AML-193 (cell line): Measurements from ENCODE around the gene B3GAT2.

ENCODE experiments used
- DNase-seq, 2 experiments: peaks; one replicate each; lab custom pipeline; 2025; lab: John Stamatoyannopoulos, UW

The B3GAT2 gene

DNA sequence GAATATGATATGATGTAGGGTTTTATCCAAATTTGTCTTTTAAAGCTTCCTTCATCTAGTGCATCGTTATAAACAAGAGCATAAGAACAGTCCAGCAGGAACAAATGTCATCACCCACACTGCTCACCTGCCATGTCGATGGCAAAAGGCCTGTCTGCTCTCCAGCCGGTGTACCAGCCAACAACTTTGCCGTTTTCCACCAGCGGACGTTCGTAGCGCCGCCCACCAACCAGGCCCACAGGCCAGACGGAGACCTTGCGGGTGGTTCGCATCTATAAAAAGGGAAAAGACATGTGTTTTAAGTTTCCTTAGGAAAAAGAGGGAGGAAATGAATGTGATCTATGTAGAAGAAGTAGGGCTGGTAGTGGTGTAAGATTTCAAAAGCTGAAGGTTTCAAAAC, 62.9 kb downstream of the B3GAT2 start:
- DNase-seq = no peak

DNA sequence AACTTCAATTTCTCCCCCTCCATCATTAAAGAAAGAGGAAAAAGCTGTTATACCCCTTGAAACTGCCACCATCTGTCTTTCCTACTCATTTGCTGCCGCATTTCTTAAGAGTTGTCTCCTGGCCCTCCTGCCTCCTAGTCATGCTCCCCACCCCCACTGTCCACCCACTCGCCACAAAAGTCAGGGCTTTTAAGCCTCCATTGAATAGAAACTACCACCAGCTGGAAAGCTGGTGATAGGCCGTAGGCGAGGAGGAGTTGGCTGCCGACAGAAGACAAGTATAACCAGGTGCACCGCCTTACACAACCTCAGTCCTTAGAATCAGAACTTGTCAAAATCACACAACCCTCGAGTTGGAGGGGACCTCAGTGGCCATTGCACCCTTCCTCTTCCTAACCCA, 67.6 kb downstream of the B3GAT2 start:
- DNase-seq = no peak

DNA sequence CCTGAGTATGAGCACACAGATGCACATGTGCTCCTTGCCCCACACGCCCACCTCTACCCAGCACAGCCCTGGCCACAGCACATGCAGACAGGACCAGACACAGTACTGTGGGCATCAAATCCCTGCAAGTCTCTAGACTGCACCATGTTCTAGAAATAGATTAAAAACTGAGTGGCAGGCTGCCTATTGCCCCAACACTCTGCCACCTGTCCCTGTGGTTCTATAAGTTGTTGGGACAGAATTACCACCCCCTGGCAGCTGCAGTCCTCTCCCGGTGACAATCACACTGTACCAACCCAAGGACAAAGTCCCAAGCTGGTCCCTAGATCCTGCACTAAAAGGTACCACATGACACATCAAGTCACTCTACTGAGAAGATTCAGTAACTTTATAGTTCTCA, 70.2 kb downstream of the B3GAT2 start:
- no peak for DNase-seq

DNA sequence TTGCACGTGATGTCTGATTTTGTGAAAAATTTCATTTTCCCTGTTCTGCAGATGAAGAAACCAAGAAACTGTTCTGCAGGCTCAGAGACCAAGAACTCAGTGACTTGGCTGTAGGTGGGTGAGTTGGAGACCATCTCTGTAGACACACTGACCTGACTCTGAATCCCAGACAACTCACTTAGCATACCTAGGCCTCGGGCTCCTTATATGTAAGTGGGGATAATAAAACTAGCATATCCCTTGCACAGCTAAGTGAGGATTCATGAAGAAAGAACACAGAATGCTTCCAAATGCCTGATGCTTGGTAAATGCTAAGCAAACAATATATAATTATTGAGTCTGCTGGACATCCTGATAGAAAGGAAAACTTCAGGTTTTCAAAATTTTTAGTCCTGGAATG, 70.8 kb downstream of the B3GAT2 start:
- DNase-seq = no peak

DNA sequence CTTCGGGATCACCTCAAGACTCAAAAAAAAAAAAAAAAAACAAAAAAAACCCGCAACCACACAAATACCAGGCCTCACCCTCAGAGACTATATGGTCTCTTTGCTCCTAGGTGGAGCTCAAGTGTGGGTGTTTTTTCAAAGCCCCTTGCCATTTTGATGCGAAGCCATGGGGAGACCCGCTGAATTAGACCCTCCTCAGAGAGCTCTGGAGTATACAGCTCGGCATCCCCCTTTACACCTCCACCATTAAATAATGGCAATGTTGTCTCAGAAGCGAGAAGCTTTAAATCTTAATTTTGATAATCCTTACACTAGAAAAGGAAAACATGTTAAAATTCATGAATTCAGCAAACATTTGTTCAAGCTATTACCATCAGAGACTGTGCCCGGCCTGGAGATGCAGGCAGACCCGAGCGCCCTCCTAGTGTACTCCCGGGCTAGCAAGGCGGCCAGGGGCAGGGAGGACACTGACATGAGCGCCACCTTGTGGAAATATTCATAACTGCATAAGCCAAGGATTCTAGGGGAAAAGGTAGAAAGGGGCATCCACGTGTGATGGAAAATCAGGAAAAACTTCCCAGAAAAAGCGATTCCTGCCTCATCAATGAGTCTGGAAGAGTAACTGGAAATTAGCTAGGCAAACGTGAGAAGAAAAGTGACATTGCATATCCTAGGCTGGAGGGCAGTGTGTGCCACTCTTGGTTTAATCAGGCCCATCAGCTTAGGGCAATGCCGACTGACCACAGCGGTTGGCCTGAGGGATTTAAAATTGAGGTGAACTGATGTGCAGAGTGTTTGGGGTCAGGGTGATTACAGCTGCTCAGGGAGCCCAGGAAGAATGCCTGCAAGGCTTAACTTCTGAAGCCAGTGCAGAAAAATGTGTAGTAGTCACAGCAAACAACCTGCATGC, 72.5 kb downstream of the B3GAT2 start:
- DNase-seq = peak; percentile 41 to 55

DNA sequence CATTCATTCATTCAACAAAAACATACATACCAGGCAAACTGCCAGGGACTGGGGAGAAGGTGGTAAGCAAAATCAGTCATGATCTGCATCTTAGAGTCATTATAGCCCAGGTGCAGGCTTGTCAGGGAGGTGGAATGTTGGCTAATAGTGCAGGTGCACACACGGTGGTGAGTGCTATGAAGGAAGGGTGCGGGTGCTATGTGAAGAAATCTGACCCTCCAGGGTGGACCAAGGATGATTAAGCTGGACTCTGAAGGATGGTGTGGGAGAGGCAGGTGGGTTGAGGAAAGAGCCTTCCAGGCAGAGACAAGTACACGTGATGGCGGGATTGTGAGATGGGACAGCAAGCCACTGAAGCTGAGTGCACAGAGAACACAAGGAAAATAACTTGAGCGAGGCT, 77.4 kb downstream of the B3GAT2 start:
- DNase-seq = no peak

DNA sequence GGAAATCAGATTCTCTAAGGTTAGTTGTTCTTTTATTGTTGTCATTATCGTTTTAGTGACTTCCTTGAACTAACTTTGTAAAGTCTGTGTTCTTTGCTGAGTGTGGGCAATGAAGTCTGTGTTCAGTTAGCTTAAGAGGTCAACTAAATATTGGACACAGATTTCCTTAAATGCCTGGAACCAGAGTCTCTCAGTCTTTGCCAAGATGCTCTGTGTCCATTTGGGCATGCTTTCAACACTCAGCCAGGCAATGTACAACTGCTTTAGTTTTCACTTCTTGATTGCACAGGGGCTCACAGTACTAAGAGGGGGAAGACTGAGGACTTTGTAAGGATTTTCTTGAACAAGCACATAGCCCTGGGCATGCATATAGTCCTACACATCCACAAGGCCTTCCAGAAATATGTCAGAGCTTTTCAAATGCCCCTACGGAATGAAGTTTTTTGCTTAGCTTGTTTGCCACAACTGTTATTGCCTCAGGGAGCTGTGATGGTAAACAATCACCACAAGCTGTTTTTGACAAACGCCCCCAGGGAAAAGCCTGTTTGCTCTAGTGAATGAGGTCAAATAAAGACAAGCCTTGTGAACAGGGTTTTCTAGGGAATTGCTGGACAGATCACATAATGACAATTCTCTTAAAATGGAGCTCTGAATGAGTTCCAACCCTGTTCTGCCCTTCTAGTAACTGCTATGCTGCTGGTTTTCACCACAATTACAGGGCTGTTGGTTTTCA, 82.5 kb downstream of the B3GAT2 start:
- no peak for DNase-seq

DNA sequence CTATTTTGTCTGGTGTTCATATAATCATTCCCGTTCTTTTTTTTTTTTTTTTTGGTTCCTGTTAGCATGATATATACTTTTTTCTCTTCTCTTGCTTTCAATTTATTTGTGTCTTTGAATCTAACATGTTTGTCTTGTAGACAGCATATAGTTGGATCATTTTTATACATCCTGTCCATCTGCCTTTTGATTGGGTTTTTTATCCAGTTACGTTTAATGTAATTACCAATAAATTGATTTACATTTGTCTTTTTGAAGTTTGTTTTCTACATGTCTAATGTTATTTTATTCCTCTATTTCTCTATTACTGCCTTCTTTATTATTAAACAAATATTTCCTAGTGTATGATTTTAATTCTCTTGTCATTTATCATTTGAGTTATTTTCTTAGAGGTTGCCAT, 84.4 kb downstream of the B3GAT2 start:
- no peak for DNase-seq

DNA sequence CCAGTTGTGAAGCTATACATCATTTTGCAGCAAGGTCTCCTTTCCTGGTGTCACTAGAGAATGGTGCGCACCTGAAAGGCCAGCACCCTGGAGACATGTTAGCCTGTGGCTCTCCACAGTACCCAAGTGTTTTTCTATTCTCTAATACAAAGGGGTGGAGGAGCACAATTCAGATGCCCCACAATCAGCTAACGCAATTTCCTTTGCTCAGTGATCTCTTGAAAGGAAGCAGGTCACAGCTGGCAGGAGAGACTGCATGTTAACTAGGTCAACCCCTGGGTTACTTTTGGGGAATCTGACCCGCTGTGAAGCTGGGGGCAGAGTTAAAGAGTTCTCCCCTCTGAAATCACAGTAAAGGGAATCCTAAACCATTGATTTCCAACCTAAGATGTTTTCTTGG, 92.5 kb downstream of the B3GAT2 start:
- no peak for DNase-seq

DNA sequence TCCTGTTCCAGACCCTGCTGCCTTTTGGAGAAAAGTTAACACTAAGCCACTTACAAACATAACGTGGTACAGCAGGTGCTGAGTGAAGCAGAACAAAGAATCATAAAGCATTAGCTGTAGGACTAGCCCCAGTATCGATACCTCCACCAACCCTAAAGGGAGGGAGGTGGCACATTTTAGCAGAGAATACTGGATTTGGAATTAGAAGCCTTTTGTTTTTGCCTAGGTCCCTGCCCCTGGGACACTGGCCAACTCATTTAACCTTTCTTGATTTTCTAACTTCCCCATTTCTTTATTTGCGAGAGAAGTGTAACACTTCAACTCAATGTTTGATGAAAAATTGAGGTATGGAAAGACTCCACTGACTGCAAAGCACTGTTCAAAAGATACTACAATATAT, 93.5 kb downstream of the B3GAT2 start:
- no peak for DNase-seq

DNA sequence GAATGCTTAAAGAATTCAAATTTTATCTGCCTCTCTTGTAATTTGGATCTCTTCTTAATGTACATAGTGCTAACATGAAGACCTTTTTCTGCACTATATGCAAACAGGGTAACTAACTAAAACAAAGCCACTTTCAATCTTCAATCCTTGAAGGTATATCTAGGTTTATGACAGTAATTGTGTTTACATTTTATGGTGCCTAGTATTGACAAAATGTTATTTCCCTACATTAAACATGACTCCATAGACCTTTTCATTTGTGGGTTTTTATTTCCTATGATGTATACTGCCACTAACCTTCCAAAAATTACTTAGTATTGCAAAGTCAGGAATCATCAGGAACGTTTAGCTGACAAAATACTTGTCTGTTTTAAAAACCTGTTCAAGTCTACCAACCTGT, 95.9 kb downstream of the B3GAT2 start:
- DNase-seq = no peak

DNA sequence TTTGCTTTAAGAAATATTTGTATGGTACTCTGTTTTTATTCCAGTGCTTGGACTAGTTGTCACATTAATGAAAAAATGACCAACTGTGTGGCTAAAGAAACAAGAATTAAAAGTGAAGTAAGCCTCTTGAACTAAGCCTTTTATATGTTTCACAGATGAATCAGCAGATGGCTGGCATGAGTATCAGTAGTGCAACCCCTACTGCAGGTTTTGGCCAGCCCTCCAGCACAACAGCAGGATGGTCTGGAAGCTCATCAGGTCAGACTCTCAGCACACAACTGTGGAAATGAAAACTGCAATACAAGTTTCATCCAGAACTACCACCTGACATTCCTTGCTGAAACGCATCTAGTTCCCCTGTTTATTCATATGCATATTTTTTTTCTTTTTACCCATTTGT, 96.8 kb downstream of the B3GAT2 start:
- DNase-seq = no peak

DNA sequence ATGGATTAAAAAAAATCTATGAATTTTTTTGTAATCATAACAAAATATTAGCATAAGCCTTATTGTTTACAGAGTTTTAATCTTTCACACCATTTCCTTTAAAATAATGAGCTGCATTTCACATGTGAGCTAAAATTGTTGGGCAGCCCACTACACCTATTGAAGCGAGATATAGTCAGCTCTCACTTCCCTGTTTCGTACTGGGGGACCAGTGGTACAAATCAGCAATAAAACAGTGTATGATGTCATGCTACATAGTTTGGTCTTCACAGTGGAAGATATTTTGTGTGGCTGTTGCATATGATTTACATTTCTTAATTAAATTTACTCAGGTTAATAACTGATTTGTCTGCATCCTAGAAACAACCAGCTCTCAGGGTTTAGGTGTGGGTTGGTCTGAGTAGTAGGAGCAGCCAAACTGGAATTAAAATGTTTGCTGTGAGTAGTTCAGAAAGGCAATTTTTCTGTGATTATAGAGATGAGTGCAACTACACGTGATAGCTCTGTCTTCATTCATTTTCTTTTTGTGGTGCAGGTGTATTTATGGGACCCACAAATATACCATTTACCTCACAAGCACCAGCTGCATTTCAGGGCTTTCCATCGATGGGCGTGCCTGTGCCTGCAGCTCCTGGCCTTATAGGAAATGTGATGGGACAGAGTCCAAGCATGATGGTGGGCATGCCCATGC, 99.3 kb downstream of the B3GAT2 start:
- no peak for DNase-seq

DNA sequence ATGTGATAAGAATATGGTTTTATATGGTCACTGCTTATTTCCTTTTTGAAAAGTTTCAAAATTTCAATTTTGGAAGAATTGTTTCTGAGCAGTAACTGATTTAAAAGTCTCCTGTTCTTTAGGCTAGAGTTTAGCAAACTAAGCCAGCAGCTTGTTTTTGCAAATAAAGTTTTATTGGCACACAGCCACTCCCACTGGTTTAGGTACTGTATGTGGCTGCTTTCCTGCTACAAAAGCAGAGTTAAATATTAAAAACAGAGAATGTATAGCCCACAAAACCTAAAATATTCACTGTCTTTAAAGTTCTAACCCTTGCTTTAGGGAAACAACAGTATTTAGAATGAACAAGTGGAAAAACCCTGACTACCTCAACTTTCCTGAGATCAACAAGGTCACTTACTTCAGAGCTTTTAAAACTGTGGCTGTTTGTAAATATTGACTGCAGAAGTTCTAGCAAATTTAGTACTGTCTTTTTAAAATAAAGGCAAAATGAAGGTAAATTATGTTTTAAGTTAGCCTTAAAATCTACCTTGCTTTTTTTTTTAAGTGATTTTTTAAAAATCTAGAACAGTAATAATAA, 104.1 kb downstream of the B3GAT2 start:
- no peak for DNase-seq

DNA sequence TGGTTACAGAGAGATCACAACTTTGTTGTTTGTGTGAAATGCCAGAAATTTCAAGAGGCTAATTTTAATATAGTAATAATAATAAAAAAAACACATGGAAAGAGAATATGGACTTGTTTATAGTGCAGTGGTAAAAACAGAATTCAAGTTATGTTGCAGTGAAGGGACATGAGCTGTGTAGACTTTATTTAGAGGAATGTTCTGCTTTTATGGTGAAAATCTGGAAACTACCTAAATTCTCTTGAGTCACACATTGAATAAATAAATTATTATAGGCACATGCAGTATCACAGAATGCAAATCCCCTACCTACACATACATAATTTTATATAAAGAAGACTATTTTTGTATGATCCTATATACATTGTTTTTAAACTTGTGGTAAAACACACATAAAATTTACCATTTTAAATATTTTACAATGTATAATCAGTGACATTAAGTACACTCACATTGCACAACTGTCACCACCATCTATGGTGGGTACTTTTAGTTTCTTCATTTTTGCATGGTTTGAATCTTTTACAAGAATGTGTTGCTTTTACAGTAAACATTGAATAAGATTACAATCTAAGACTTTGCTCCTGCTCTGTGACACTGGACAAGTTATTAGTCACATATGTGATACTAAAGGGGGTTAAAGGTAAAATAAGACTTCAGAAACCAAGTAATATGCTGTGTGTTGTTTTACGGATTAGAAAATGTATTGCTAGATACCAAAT, 107.4 kb downstream of the B3GAT2 start:
- no peak for DNase-seq

DNA sequence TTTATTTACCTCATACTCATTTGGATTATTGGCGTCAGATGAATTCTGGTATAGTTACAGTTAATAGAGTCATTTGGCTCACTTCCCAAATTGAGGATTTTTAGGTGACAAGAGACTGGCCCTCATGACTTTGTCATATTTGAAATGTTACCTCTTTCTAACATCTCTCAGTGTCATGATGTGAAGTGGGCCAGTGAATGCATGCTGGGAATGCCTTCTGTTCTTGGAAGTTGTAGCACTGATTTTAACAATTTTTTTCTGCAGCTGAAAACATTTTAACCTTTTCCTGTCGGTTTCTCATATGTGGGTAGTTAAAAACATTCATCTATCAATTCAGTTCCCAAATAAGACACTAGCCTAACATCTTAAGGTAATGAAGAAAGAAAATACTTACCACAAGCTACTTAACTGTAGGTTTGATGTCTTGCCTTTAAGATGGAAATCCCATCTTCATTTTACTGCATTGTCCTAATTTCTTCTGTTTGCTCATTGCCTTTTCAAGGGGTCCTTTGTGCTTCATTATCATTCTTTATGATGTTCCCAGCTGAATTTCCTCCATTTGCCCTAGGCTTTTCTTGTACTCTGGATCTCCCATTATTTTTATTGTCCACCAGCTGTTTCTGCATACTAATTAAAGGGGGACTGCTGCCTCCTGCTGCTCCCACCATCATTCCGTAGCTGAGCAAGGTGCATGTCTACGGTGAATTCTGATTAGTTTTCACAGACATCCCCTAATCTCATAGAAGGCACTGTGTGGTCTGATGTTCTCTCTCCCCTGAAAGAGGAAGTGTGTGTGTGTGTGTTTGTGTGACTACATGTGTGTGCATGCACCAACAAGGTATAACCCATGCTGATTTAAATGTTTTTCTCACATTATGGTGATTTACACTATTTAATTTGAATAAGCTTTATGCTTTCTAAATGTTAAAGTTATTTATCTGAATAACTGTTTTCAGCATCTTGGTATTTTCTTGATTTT, 109.5 kb downstream of the B3GAT2 start:
- no peak for DNase-seq

DNA sequence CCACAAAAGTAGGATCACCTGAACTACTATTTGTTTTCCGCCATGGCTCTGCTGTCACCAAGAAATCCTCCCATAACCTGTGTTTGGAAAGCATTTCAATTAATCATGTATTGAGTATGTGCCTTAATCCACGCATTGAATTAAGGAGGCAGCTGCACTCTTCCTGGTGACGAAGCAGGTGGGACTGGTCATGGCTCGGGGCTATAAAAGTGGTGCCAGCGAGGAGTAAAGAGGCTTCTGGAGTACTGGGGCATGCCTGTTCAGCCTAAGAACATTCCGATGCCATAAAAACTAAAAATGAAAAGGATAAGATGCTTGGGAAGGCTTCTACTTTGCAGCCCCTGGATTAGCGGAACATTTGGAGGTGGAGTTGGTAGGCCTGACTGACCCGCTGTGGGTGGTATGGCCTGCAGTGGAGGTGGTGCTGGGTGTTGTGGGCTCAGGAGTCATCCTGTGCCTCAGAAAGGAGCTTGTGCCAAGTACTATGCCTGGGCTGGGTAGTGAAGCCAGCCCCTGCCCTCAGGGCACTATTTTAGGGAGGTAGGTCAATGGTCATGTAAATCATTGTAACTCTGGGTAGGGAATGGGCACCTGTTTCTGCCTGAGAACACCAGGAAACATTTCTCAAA, 110.5 kb downstream of the B3GAT2 start:
- DNase-seq = no peak

DNA sequence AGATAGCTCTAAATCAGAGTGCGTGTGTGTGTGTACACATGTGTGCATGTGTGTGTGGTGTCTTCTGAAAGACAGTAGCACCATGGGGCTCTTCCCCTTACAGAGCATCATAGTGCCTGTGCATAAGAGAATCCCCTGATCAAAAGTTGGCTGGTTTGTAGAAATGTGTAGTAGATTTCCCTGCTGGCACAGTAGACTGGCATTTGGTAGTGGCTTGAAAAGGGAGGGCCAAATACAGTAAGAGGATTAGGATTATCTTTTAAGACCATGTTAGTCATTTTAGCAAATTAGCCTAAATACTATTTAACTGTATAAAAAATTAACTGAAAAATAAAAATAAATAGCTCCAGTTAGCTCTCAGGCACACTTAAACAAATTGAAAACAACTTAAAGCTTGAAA, 112.6 kb downstream of the B3GAT2 start:
- DNase-seq = no peak

DNA sequence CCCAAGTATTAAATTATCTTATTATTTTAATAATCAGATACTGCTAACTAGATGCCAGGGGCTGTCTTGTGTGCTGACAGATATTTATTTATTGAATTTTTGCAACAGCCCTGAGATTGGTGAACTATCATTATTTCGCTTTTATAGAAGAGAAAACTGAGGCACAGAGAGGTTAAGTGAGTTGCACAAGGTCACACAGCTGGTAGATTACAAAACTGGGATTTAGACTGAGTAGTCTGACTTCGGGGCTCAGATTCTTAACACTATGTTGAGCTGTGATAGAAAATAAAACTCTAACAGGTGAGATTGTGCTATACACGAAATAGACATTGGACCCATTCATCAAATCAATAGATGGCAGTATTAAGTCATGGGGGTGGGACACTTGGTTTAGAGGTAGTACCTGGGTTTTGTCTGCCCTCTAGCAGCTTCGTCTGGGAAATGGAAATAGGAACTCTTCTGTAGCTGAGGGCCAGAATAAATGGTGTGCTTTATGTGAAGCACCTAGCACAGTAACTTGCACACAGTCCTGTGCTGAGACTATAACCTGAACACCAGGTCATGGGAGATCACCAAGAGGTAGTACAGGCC, 113.4 kb downstream of the B3GAT2 start:
- no peak for DNase-seq

DNA sequence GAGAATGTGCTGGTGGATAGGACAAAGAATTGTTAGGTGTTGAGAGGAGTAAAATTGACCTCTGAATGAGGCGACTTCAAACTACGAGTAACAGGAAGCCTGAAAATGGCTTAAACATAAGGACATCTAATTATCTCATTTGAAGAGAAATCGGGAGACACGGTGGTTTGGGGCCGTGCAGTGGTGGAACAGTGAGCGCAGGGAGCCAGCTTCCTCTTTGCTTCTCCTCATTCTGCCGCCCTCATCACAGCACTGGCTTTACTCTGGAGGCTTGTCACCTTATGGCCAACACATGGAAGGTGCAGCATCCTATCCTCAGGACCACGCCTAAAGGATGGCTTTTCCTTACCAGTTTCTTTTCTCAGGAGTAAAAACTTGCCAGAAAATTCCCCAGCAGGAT, 114.3 kb downstream of the B3GAT2 start:
- no peak for DNase-seq
